ENCODE data around the gene ZNF227. TPM values are rescaled to one million over a fixed set of nuclear protein-coding genes. Genes with fewer than 3 reads are reported as not detected.
"Not testable (repeated sequence)": the region's sequence is repeated elsewhere in the genome, so short reads cannot be mapped to it uniquely, and the experiment has no call there.

The ZNF227 gene
- 12.9 TPM for polyA plus RNA-seq (ENCODE audit: insufficient read length)

DNA sequence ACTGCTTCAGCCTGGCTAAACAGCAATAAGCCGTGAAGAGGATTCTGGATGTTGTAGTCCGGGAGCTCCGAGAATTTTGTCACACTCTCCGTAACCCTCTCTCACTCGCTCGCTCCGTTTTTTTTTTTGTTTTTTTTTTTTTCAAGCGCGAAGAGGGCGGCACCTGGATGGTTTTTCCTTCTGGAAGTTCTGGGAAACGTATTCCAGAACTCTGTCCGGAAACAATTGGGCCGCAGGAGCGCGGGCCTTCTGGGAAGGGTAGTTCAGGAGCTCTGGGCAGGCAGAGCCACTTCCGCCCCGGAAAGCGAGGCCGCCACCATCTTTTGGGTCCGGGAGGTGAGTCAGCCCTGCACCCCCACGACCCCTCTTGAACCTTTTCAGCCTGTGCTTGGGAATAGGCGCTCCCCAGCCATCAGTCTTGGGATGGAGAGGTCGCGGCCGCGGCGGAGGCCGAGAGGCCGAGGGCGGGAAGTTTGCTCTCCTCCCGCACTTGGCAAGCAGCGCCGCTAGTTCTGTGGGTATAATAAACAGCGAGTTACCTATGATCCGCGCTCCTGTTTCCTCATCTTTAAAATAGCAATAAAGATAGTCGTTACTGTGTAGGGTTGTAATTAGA lies at the start of gene ZNF227:
Gene ZNF227 (plus strand): TSS at position 283 of the 616 bp plus-strand sequence. CDS start 5,261 bp downstream, outside the sequence.
- peak; percentile 93 for DNase-seq (ENCODE audit: low read depth)

DNA sequence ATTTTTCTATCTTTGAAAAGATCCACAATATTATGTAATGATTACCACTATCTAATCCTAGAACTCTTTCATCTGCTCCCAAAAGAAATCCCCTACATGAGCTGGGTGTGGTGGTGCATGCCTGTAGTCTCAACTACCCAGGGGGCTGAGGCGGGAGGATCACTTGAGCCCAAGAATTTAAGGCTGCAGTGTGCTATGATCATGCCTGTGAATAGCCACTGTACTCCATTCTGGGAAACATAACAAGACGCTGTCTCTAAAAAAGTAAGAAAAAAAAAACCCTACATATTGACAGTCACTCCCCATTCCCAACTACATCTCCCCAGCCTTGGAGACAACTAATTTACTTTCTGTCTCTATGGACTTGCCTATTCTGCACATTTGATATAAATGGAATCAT lies 48.5 kb upstream of the ZNF227 start:
- no peak for DNase-seq (ENCODE audit: low read depth)

DNA sequence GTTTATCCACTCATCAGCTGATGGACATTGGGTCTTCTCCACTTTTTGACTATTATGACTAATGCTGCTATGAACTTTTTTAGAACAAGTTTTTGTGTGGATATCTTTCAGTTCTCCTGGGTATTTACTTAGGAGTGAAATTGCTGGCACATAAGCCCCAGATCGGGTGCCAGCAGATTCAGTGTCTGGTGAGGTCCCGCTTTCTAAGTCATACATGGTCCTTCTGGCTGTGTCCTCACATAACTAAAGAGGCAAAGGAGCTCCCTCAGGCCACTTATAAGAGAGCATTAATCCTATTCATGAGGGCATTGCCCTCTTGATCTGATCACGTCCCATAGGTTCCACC lies 48.0 kb upstream of the ZNF227 start:
- no peak for DNase-seq (ENCODE audit: low read depth)

DNA sequence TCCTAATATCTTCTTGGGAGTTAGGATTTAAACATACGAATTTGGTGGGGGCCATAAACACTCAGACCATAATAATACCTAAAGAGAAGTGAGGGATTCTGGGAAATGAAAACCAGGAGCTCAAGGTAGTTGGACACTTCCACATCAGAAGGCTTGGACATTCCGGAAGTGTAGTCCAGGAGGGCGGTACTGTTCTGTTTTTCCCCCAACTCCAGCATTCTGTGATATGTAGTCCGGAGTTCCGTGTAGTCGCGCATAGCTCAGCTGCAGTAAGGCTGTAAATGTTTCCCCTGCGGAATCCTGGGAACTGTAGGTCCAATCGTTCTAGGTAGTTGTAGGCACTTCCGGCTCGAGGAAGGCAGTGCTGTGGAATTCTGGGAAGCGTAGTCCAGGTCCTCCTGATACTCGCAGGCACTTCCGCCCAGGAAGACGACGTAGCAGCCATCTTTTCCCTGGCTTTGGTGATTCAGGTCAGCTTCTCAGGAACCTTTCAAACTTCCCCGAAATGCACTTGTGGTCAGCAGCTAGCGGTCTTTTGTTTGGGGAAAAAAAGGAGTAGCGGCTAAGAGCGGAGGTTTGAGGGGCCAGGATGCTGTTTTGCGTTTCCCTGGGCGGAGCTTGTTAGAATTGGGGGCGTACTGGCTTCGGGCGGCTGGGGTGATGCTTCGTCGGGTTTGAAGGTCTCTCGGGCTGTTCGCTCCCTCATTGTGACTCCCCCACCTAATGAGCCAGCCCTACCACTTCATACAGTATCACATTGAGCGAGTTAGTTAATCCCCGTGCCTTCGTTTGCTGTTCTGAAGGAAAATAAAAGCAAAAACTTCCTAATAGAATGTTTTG lies 47.4 kb upstream of the ZNF227 start, which contains the start of gene ZNF226:
Gene ZNF226 (plus strand): TSS at position 428 of the 840 bp plus-strand sequence. CDS start 4,981 bp downstream, outside the sequence.
- DNase-seq (ENCODE audit: low read depth), result peak; percentile 99

DNA sequence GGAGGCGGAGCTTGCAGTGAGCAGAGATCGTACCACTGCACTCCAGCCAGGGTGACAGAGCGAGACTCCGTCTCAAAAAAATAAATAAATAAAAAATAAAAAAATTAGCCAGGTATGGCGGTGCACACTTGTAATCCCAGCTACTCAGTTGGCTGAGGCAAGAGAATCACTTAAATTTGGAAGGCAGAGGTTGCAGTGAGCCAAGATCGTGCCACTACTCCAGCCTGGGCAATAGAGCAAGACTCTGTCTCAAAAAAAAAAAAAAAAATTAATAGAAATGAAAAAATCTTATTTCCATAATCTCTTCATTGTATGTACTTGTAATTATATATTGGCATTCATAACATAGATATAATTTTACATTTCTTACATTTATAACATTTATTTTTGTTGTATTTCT lies 41.7 kb upstream of the ZNF227 start:
- DNase-seq (ENCODE audit: low read depth), result not testable (repeated sequence)

DNA sequence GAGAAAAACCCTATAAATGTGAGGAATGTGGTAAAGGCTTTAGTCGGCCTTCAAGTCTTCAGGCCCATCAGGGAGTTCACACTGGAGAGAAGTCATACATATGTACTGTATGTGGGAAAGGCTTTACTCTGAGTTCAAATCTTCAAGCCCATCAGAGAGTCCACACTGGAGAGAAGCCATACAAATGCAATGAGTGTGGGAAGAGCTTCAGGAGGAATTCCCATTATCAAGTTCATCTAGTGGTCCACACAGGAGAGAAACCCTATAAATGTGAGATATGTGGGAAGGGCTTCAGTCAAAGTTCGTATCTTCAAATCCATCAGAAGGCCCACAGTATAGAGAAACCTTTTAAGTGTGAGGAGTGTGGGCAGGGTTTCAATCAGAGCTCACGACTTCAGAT lies 35.7 kb upstream of the ZNF227 start:
- DNase-seq (ENCODE audit: low read depth), result no peak

- DNase-seq (ENCODE audit: low read depth), result no peak
Observed at GRCh38 chr19:44180968-44181367, 31.4 kb upstream of the ZNF227 start.

DNA sequence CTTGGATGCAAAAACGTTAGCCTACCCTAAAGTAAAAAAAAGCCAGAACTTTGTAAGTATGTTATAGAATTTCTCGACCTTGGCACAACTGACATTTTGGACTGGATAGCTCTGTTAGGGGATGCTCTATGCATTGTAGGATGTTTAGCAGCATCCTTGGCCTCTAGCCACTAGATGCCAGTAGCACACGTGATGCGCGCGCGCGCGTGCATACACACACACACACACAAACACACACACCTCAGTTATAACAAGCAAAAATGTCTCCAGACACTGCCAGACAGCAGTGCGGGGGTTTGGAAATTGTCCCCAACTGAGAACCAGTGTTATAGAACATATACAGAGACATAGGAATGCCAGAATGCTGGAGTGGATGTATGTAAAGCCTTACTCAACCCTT lies 30.2 kb upstream of the ZNF227 start:
- no peak for DNase-seq (ENCODE audit: low read depth)

DNA sequence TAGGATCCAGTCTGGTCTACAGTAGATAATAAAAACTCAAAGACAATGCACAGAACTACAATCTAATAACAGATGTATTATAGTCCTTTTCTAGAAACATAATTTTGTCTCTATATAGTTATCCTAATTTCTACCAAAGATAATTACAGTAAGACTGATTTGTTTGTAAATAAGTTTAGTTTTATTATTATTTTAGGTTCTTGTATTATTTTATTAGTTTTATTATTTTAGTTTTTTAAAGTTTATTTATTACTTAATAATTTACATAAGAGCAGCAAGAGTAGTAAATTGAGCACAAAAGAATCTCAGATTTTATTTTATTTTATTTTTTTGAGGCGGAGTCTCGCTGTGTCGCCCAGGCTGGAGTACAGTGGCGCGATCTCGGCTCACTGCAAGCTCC lies 22.3 kb upstream of the ZNF227 start:
- no peak for DNase-seq (ENCODE audit: low read depth)

DNA sequence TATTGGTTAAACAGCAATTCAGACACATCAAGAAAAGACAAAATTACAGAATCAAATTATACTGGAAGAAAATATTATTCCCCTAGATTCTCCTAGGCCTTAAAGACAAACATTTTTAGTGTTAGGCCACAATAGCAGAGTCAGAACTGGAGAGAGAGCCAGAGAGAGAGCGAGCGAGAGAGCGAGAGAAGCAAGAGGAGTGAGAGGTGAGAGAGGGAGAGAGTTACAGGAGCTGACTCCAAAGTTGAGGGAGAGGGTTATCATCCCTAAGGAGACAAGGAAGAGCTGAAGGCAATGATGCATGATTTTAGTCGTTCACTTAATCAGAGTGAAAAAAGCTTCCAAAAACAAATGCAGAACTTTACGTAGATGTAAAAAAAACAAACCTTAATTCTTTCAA lies 20.2 kb upstream of the ZNF227 start:
- DNase-seq (ENCODE audit: low read depth), result no peak

GRCh38 chr19:44196772-44197171 lies 15.6 kb upstream of the ZNF227 start:
- no peak for DNase-seq (ENCODE audit: low read depth)

DNA sequence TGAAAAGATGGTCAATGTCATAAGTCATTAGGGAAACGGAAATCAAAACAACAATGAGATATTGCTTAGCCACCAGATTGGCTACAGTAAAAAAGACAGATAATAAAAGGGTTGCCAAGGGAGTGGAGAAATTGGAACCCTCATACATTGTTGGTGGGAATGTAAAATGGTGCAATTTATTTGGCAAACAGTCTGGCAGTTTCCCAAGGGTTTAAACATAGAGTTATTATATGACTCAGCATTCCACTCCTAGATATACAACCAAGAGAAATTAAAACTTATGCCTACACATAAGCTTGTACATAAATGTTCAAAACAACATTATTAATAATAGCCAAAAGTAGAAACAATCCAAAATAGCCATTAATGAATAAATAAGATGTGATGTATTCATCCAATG lies 9.9 kb upstream of the ZNF227 start:
- no peak for DNase-seq (ENCODE audit: low read depth)

- no peak for DNase-seq (ENCODE audit: low read depth)
Observed at GRCh38 chr19:44202974-44203373, 9.4 kb upstream of the ZNF227 start.

DNA sequence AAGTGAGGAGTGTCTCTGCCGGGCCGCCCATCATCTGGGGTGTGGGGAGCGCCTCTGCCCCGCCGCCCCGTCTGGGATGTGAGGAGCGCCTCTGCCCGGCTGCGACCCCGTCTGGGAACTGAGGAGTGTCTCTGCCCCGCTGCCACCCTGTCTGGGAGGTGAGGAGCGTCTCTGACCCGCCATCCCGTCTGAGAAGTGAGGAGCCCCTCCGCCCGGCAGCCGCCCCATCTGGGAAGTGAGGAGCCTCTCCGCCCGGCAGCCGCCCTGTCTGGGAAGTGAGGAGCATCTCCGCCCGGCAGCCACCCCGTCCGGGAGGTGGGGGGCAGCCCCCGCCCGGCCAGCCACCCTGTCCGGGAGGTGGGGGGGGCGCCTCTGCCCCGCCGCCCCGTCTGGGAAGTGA lies 8.5 kb upstream of the ZNF227 start:
- not testable (repeated sequence) for DNase-seq (ENCODE audit: low read depth)

DNA sequence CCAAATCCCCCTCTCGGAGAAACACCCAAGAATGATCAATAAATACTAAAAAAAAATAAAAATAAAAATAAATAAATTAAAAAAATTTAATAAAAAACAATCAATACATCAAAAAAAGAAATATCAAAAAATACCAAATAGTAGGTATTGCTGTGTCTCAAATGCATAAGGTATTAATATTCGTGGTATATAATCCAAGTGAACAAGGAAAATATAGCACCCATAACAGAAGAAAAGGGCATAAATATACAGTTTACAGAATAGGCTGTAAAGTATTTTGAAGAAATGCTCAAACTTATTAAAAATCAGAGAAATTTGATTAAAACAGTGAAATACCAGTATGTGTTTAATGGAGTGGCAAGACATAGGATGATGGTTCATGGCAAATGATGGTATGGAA lies 7.6 kb upstream of the ZNF227 start:
- no peak for DNase-seq (ENCODE audit: low read depth)

GRCh38 chr19:44207126-44207803 lies 5.1 kb upstream of the ZNF227 start:
- DNase-seq (ENCODE audit: low read depth), result peak; percentile 91

DNA sequence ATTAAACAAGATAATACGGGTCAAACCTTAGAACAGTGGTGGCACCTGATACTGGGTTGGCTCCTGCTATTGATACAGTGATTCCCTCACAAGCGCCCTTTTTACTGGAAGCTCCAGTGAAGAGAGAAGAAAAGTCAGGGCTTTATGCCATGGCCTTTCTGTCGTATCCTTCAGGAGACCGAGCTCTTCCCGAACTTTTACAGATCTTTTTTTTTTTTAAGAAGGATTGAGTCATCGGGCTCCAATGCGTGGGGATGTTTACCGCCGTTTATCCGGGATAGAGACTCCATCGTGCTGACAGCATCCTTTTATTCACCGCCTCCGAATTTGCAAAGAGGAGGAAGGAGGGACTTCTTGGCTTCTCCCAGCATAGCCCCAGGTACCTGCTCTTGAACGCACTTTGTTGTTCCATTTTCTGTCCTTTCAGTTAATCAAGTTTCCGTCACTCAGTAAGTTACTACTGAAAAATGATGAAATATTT lies 574 bp downstream of the ZNF227 start:
- DNase-seq (ENCODE audit: low read depth), result peak; percentile 8

- not testable (repeated sequence) for DNase-seq (ENCODE audit: low read depth)
Observed at GRCh38 chr19:44219926-44220325, 7.6 kb downstream of the ZNF227 start.

DNA sequence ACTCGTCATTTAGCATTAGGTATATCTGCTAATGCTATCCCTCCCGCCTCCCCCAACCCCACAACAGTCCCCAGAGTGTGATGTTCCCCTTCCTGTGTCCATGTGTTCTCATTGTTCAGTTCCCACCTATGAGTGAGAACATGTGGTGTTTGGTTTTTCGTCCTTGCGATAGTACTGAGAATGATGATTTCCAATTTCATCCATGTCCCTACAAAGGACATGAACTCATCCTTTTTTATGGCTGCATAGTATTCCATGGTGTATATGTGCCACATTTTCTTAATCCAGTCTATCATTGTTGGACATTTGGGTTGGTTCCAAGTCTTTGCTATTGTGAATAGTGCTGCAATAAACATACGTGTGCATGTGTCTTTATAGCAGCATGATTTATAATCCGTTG lies 8.4 kb downstream of the ZNF227 start:
- not testable (repeated sequence) for DNase-seq (ENCODE audit: low read depth)

- not testable (repeated sequence) for DNase-seq (ENCODE audit: low read depth)
Observed at GRCh38 chr19:44221291-44221690, 9.0 kb downstream of the ZNF227 start.

GRCh38 chr19:44228318-44228717 lies 16.0 kb downstream of the ZNF227 start:
- no peak for DNase-seq (ENCODE audit: low read depth)

- DNase-seq (ENCODE audit: low read depth), result no peak
Observed at GRCh38 chr19:44232867-44233266, 20.5 kb downstream of the ZNF227 start.

Measured in forelimb muscle (tissue), 1 donor.